UCSD-AML1 (cell line): ENCODE data around the gene CST11.

Experiments used
- DNase-seq: peaks from one replicate; lab custom pipeline; 2025; ENCODE audit not compliant: unreplicated experiment; lab: John Stamatoyannopoulos, UW

CST11 gene

DNA sequence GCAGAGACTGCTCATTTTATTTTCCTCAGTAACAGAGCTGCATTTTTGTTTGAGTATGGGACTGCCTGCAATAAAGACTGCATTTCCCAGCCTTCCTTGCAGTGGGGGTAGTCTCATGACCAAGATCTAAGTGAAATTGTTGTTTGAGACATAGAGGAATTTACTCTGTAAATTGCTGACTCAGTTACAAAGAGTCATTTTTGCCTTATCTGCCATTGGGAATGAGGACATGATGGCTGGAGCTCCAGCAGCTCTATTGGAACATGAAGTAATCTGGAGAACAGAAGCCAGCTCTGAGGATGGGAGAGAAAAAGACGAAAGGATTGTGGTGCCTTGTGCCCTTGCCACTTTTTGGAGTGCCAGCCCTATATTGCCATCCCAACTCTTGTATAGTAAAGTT lies 2.1 kb upstream of the CST11 start:
- DNase-seq, result no peak

DNA sequence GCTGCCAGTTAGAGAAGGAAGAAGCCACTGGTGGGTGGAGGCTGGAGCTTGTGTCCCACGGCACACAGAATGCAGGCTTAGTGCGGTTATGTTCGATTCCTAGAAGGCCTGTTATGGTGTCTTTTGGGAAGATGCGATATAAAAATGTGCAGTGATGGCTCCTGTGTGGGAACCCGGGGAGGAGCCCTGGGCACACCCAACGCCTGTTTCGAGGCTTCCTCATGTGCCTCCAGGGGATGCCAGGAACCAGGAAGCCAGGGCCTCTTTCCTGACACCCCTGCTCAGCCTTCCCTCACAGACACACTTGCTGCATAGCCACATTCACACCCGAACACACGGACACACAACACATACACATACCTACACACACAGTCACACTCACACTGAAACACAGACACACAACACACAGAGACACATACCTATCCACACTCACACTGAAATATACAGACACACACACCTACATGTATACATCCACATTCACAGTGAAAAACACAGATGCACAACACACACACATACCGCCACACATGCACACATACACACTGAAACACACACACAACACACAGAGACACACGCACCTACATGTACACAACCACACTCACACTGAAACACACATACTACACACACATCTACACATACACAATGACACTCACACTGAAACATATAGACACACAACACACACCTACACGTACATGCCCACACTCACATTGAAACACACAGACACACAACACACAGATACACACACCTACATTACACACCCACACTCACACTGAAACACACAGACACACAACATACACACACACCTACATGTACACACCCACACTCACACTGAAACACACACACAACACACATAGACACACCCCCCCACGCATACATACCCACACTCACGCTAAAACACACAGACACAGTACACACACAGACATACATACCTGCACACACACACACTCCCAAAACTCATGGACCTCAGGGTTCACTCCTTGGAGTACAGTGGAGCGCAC lies 1.2 kb upstream of the CST11 start:
- no peak for DNase-seq

DNA sequence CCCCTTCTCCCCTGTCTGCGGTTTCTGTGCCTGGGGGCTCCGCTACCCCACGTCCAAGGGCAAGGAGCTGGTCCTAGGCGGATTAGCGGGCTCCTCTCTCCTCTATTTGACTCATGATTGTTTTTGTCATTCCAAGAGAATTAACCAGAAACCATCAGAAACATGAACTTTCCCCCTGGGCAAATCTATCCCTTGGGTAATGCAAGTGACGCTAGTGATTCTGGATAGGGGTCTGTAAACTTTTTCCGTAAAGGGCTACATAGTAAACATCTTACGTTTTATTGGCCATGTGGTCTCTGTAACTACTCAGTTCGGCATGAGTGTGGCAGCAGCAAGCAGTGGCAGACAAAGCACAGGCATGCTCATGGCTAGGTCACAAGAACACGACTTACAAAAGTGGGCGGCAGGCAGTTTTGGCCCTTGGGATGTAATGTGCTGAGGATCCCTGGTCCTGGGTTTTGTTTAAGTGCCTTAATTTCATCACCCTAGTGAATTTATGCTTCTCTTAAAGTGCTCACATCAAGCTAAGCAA lies 654 bp downstream of the CST11 start:
- DNase-seq, result no peak

DNA sequence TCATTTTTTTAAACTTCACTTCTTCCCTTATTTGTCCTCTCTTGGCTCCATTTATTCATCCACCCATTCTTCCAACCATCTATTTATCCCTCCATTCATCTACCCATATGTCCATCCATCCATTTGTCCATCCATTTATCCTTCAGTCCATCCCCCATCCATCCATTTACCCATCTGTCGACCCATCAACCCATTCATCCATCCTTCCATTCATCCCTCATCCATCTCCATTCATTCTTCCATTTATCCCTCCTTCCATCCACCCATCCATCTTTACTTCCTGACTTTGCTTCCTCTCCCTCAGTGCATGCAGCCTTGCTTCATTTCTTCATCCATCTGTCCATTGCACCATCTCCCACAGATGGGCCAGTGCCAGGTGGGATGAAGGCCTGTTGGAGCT lies 1.8 kb downstream of the CST11 start:
- DNase-seq, result no peak

DNA sequence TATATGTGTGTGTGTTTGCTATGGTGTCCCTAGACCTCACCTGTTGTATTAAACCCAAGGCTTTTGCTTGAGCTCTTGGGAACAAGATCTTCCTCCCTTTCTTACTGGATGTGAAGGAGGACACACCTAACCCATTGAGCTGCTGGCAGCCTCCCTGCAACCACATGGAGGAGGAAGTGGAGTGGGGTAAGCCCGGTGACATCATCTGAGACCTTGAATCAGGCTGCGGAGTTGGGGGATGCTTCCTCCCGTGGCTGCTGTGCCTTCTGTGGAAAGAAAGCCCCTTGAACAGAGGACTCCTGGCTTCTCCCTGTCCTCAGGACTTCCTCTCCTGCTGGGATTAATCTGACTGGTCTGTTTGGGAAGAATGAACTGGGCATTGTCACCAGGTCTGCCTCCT lies 3.3 kb downstream of the CST11 start:
- DNase-seq, result peak; percentile 56

DNA sequence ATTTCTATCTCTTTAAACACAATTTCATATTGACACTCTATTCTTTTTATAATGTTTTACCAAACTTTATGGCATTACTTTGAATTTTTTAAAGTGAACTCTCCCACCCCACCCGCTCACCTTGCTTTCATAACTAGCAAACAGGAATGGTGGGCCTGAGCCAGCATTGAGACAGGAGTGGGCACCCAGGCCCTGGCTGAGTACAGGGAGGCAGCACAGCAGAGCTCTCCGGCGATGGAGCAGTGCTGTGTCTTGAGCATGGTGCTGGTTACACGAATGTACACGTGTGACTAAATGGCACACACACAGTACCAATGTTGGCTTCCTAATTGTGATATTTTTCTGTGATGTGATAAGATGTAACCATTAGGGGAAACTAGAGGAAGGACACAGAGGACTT lies 4.5 kb downstream of the CST11 start:
- DNase-seq, result no peak

DNA sequence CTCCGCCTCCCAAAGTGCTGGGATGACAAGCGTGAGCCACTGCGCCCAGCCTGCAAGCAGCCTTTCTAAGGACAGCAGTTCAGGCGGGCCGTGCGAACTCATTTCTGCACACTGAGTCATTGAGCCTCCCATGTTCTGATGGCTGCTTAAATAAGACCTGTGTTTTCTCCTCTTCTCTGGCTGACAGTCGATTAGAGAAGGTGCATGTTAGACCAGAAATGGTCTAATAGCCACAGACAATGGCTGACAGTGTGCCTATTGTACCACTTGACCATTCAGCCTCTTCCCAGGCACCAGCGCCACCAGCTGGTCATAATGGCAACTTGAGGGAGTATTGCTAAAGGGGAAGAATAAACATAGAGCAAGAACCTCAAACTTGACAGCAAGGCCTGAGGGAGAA lies 6.2 kb downstream of the CST11 start:
- peak; percentile 77 for DNase-seq

DNA sequence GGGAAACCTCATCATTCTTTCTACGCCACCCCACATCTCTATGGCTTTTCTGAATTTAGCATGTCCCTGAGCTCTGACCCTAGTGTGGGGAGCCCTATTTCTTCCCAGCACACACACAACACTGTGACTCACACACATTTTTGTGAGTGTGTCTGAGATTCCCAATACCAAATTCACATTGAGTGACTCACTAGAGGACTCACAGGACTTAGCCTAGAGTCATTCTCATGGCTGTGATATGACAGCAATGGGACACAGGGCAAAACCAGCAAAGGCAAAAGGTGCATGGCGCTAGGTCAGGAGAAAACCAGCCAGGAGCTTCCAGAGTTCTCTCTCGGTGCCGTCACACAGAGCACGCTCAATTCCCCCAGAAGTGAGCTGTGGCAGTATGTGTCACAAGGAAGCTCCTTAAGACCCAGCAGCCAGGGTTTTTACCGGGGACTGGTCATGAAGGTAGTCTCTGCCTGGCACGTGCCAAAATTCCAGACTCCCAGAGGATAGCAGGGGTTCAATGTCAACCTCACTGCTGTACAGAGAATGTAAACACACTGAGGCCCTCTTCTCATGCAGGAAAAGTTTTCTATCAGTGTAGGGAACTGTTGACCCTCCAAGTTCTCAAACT lies 7.0 kb downstream of the CST11 start:
- DNase-seq, result no peak

DNA sequence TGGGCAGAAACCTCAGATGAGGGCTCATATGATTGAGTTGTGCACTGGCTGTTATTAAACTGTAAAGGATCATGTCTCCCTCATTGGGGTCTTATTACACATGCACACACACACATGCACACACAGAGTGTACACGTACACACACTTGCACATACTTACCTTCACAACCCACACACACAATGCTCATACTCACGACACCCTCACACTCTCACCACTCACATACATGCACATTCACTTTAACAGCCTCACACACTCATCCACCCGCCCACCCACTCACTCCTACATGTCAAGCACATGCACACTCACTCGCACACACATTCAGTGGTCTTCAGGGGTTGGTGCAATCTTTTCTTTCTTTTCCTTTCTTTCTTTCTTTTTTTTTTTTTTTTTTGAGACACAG lies 7.8 kb downstream of the CST11 start:
- DNase-seq, result no peak

DNA sequence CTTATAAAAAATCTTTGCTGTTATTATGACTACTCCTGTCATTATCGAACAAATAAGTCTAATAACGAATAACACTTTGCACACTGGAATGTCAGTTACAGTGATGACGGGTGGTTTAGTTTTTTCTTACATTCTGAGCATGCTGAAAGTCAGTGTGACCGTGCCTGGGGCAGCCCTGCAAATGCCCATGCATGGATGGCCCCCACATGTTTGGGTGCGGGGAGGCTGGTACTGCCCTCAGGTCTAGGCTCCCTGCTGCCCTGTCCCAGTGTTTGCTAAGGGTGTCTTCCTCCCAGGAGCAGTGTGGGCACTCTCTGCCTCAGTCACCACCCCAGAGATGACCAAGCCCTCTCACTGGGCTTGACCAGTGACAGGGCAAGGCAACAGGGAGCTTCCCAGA lies 10.2 kb downstream of the CST11 start:
- no peak for DNase-seq

DNA sequence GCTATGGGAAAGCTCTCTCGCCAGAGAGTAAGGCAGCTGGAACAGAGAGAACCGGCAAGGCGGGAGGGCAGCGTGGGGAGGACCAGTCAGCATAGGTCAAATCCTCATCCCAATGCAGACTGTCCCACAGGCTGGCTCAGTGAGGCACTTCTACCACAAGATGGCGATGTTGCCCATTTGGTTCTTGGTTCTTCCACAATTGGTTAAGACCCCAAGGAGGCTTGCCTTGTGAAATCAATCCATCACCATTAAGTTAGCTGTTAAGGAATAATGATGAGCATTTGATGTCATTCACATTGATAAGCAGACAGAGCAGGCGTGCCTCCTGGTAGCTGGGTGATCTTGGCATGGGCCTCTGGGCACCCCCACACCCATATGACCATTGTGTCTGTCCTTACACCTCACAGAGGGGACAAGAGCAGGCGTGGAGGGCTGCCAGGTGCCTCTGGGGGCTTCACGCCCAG lies 10.8 kb downstream of the CST11 start:
- DNase-seq, result peak; percentile 61

DNA sequence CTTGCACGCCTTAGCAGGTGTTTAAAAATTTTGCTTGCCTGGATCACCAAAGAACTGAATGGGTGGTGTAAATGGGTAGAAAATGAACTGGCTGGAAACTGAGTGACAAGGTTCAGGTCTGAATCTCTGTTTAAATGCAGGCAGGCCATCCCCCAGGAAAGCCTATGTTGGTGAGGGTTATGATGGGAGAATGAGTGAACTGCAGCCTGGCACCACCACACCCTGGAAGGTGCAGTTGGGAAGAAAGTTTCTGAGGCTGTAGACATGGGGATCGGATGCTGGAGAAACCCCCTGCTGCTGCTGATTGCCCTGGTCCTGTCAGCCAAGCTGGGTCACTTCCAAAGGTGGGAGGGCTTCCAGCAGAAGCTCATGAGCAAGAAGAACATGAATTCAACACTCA lies 12.7 kb downstream of the CST11 start:
- DNase-seq, result no peak

DNA sequence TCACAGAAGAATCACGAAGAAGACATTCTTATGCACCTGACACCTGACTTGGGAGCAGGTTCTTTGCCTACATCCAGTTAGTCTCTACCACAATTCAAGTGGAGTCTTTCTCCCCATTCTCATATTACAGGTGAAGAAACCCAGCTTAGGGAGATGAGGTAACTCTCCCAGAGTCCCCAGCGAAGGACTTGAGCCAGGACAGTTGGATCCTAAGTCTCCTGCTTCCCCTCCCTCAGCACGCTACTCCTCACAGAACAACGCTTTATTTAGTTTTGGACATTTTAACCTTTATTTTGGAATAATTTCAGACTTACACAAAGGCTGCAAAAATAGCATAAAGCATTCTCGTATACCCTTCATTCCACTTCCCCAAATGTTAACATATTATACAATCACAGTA lies 14.0 kb downstream of the CST11 start:
- DNase-seq, result no peak

DNA sequence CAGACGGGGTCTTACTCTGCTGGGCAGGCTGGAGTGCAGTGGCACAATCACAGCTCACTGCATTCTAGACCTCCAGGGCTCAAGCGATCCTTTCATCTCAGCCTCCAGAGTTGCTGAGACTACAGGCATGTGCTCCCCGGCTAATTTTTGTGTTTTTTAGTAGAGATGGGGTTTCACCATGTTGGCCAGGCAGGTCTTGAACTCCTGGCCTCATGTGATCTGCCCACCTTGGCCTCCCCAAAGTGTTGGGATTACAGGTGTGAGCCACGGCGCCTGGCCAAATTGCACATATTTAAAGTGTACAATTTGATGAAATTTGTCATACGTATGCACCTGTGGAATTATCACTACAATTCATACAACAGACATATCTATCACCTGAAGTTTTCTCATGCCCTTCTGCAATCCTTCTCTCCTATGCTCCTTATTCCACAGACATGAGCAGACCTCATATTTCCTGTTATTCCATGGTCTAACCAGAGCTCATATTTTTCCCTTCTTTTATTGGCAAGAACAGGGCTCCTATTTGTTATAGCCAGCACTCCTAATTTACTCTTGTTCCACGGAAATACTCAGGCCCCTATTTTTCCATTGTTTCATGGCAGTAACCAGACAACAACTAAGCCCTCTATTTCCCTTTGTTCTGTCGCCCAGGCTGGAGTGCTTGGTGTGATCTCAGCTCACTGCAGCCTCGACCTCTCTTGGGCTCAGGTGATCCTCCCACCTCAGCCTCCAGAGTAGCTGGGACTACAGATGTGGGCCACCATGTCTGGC lies 15.4 kb downstream of the CST11 start:
- no peak for DNase-seq

DNA sequence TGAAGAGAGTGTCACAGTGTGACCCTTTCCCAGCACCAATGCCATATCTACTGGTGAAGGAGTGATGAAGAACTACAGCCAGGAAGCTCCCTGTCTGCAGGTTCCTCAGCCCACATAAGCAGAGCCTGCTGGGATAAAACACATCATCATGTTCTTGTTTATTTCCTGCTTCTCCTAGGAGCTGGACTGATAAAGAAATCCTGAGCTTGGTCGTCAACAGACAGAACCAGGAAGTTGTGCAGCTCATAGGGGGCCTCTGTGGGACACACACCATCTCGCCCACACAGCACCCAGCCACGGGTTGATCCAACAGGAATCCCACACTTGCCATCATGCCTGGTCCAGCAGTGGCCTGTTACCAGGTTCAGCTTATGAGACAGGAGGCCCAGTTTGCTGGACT lies 16.0 kb downstream of the CST11 start:
- DNase-seq, result no peak

DNA sequence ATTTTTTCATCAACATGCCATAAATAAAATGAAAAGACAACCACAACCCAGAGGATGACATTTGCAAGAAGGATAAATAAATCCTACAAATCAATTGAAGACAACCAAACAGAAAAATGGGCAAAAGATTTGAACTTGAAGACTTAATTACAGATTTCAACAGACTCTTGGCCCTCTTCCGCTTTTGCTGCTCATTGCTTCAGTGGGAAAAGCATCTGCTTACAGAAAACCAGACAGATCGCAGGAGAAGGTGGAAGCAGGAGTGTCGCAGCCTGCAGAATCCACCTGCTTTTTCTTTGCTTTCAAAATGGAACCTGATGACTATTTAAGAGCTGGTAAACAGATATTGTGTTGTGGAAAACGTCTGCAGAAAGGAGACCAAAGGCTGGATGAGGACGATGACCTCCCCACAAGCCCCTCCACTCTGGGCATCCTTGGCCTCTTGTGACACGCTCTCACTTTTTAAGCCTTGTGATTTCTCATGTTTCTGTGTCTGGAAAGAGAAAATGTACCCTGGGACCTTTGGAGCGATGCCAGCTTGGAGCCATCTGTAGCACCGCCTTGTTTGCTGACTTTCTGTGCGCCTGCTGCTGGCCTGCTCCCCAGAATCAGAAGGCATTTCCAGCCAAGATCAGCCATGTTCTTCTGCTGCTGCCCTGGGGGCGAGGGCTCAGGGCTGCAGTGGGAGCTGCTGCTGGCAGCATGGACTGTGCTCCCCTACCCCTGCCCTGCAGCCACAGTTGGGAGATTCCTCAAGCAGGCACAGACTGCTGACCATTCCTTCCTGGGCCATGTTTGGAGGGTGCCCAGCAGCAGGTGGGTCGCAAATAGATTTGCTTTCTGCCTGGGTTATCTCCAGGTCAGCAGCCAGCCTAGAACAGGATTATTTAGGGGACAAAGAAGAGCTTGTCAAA lies 16.8 kb downstream of the CST11 start:
- DNase-seq, result no peak

DNA sequence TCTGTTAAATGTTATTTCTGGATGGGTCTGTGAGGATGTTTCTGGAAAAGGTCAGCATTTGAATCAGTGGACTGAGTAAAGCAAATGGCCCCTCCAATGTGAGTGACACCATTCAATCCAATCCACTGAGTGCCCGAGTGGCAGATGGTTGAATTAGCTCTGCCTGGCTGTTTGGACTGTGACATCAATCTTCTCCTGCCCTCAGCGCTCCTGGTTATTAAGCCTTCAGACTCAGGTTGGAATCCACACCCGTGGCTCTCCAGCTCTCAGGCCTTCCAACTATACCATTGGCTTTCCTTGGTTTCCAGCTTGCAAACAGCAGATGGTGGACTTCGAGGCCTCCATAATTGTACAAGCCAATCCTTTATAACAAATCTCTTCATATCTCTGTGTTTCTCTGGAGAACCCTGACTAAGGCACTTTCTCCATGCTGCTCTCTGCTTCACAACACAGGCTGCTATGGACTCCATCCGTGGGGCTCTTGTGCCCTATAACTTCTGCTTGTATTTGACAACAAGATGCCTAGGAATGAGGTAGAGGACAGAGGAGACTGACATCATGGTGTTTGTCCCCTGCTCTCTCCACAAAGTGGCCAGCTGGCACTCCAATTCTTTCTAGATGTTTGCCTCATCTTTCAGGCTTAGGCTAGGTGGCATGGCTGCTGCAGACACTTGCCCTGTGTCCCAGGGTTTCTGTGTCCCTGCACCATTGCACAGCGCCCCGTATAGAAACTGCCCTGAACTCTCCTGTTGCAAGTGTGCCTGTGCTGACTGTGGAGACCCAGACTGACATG lies 18.0 kb downstream of the CST11 start:
- DNase-seq, result no peak

DNA sequence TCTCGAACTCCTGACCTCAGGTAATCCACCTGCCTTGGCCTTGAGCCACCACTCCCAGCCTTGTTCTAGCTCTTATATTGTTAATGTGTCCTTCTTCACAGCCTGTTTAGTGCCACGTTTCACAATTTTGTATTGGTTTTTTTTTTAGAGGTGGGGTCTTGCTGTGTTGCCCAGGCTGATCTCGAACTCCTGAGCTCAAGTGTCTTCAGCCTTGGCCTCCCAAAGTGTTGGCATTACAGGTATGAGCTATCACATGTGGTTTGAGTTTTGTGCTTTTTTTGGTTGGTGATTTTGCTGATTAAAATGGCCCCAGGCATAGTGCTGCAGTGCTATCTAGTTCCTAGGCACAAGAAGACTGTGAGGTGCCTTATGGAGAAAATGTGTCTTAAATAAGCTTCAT lies 19.0 kb downstream of the CST11 start:
- DNase-seq, result no peak

DNA sequence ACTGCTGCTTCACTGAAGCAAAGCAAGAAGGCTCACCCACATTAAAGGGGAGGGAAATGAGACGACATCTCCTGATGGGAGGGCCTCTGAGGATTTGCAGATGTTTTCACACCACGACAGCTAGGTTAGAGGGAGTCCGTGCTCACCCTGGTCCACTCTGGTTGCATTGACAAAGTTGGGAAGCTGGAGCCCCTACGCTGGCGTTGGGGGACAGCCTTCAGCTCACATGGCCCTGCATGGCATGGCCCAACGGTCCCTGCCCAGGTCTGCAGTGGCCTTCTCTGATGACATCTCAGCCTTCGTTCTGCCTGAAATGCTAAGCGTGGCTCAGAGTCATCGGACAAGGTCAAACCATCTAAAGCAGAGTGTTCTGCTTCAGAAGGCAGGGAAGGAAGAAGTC lies 27.5 kb downstream of the CST11 start:
- DNase-seq, result no peak
